Activated CD8-positive, alpha-beta memory T cell treated with anti-CD3 and anti-CD28 coated beads for 1 hour (primary cell): ENCODE results near the gene CRIP1.

Experiments used
- DNase-seq, 2 donors: peaks; one replicate each; pipeline ENCODE4 v3.0.0-alpha.2; 2020; ENCODE audit warnings: low read depth in 1 of 2; ENCODE audit errors: extremely low read depth in 1 of 2

The CRIP1 gene

DNA sequence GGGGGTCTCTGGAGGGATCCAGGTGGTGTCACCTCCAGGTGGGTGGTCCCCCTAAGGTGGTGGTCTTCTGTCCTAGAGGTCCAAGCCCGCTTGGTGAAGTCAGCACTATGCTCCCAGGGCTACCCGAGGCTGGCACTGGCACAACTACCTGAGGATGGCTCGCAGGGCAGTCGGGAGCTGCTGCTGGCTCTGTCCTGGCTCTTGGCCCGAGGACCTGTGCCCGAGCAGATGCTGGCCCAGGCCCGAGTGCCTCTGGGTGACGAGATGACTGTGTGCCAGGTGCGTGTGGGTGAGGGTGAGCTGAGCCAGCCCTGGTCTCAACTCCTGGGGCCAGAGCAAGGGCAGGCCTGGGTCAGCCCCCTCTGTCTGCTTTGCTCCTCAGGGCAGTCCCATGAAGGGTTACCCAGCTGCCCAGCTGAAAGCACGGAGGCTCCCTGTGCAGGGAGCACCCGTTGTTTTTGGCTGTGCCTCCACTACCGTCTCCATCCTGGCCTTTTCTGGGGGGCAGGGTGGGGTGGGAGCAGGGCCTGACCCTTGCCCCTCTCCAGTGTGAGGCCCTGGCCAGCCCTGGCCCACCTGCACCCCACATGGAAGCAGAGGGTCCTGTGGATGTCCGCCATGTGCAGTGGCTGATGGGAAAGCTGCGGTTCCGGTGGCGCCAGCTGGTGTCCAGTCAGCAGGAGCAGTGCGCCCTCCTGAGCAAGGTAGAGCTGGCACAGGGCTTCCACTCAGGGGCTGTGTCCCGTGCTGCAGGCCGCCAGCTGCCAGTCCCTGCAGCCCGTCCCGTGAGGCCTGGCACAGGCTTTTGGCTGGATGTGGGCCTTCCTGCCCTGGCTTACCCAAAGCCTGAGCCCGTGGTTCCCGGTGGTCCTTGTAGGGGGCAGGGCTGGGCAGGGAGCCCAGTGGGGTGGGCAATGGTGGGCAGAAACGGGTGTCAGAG, 5.6 kb downstream of the CRIP1 start:
- no peak for DNase-seq

DNA sequence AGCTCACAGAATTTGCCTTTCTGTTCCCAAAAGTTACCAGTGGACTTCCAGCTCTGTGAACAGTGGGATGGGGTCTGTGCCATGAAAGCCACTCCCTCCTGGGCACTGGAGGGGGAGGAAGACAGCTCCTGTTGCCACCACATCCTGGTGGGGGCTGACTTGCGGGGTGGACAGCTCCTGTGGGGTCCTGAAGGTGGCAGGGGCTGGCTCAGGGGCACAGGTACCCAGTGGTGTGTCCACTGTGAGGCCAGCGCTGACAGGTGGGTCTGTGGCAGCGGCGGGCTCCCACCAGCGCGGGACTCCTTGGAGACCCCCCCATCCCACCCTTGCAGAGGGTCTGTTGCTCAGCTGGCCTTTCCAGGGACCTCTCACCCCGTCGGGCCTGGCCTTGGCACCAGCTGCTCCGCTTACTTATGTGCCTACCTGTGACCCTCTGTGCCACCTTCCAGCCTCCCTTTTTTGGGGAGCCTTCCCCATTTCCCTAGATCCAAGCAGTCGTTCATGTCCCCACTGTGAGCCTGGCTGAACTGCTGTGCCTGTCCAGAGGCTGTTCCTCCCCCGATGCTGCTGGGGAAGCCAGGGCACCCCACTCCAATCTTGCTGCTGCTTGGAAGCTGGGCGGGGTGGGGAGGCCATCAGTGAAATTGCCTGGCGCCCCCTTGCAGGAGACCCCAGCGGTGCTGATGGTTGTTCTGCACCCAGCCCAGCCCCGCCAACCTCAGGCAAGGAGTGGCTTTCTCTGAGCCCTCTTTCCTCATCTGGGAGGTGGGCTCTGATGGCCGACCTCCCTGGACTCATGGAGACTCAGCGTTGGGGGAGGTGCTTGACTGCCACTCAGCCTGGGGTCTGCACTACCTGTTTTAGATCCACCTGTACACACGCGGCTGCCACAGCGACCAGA, 6.5 kb downstream of the CRIP1 start:
- DNase-seq, result no peak

DNA sequence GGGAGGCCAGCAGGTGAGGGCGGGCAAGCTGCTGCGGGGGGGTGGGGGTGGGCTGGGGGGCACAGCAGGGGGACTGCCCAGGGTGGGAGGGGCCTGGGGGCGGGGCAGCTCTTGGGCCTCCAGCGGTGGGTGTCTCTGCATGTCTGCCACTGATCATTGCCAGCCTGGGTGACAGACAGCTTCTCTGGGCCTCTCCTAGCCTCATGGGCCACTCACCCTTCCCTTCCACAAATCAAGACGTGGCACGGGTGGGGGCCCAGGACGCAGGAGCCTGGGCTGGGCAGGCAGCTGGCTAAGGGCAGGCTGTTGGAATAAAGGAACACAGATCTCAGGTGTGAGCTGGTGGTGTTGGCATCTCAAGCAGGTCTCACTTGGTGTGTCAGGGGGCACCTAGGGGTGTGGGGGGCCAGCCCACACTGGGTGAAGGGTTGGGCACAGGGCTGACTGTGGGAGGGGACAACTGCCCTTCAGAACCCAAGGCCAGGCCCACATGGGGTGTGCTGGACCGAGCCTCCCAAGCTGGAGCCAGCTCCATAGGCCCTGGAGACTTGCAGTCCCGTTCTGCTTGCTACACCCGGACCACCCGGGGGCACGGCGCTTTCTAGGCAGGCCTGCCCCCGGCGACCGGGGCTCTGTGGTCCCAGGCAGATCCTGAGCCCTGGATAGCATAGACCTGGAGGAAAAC, 7.4 kb downstream of the CRIP1 start:
- no peak for DNase-seq

DNA sequence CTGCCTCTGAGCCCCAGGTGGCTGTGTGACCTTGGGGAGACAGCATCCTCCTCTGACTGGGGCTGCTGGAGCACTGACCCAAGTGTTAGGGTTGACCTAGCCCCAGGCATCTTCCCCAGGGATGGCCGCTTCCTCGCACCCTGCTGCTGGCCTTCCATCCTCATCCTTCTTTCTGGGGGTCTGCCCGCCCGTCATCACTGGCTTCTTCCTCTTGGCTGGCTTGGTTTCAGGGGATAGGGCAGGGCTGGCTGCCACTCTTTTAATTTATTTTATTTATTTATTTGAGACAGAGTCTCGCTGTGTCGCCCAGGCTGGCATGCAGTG, 7.9 kb downstream of the CRIP1 start:
- DNase-seq, result no peak

DNA sequence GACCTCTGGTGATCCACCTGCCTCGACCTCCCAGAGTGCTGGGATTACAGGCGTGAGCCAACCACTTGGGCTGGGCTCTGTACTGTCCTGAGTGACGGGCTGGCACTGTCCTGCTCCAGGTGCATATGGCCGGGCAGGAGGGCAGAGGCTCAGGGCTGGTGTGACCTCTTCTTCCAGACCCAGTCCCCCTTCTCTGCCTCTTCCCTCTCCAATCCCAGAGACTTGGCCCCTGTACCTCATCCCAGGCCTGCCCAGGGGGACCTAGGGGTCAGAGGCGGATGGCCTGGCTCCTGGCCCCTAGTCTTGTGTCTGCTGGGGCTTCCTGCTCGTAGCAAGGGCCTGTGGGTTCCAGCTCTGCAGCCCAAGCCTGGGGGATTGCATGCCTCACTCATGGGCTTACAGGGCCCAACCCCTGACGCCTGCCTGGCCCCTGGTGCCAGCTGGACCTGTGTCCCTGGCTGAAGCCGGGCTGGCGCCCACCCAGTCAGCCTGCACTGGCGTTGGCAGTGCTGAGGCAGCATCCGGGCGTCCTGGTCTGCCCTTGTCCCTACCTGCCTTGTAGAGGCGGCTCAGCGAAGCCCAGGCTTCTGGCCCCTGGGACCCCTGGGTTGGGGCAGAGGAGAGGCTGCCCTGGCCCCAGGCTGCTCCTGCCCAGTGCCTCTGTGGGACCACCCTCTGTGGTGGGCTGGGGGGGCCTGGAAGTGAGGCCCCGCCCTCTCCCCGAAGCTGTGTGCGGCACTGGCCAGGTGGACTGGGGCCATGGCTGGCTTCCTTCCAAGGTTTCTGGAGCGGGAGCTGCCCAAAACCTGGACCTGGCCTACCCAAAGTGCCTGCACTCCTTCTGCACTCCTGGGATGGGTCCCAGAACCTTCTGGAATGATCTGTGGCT, 8.7 kb downstream of the CRIP1 start:
- DNase-seq, result no peak

DNA sequence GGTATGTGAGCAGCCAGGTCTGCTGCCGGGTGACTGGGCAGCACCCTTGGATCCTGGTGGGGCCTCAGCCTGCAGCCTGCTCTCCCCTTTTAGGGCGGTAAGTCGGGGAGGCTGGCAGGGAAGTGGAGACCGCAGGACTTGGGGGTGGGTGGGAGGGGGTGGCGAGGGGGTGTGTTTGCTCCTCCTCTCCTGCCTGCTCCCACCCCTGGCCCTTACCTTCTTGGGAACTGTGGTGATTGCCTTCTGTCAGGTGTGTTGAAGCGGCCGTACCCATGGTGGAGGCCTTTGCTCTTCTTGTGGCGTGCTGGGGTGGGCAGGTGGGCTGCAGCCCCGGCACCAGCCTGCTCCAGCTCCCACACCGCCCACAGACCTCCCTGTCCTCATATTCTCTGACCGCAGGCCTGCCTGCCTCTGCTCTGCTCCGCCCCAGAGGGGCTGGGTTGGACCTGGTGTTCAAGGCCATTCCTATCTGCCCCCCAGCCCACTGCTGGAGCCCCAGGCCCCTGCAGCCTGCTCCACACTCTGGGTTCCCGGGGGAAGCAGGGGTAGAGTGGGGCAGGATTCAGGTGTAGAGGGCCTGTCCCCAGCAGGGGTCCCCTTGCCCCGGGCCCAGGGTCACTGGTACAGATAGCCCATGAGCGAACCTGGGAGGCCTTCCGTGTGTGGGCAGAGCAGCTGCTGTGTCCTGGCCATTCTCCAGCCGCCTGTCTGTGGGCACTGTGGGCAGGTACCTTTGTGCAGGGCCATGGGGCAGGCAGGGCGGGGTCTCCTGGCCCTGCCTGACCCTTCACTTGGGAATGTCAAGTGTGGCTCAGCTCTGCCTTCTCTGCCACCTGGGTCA, 9.5 kb downstream of the CRIP1 start:
- DNase-seq, result no peak

DNA sequence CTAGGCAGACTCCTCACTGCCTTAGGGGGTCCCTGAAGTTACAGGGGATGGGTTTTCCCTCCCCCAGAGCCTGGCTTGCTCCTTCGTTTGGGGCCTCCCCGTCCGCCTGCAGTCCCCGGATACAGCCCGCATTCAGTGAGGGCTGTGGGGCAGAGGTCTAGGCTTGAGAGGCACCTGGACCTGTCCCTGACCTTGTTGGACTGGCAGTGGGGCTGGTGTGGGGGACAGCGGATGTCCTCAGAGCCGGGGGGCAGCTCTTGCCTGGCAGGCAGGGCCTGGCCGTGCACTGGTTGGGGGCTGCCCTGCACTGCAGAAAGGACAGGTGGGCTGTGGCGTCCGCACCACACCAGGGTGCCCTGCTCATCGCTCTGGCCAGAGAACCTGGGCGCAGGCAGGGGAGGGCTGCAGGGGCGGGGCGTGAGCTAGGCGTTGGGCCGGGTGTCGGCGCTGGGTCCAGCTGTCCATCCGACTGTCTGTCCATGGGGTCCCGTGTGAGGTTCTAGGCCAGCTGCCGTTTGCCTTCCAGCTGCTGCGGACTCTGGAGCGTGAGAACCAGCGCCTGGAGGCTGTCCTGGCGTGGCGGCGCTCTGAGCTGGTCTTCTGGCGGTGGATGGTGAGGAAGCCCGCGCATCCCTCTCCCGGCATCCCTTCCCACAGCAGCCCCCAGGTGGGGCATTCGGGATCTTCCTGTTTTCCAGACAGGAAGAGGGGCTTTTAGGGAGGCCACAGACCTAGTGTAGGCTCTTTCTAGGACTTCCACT, 10.3 kb downstream of the CRIP1 start:
- DNase-seq, result no peak

DNA sequence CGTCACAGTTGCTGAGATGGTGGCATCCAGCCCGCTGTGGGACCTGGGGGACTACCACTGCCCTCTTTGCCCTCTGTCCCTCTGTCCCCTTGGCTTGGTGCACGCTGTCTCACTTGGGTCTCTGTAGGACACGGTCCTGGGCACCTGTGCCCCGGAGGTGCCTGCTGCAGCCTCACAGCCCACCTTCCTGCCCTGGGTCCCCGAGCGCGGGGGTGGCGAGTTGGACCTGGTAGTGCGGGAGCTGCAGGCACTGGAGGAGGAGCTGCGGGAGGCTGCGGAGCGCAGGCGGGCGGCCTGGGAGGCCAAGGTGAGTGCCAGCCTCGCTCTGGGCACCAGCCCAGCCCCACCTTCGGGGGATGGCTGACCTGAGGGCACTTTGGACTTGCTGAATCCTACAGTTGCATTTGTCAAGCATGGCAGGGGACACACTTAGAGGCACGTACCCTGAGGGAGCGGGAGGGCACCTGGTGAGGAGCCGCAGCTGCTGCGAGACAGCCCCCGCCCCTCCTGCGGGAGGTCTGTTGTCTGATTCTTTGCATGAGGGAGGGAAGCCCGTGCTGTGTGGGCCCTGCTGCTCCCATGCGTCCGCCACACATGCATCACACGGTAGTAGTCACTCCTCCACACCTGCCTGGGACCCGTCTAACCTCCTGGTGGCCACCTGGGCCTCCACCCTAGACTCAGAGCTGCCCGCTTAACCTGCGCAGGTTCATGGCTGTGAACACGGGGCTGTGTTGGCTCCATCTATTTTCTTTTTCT, 11.2 kb downstream of the CRIP1 start:
- DNase-seq, result no peak

DNA sequence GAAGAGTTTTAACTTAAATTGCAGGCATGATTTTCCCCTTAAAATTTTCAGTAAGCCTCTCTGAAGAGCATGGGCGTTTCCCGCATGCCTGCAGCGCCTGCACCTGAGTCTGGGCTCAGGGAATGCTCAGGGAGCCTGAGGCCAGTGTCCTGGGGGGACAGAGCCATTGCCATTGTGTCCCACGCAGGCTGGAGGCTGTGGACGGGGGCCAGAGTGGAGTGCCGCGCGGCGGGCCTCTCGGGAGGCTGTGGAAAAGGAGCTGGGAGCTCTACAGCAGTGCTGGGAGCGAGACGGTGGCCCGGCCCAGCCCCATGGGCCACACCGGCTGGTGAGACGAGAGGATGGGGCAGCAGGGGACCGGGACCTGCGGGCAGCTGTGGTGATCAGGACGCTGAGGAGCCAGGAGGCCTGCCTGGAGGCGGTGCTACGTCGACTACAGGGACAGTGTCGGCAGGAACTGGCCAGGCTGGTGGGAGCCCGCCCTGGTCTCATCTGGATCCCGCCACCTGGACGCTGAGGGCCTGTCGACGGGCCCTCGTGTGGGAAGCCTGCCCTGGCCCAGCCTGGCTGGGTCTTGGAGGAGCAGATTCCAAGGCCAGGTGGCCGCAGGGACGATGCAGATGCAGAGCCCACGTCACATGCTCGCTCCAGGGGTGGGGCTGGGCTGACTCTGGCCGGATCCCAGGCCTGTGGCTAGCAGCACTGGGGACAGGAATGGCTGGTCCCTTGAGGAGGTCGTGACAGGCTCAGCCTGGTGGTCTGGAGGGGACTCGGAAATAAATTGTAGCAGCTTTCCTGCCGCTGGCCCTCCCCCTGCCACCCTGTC, 12.0 kb downstream of the CRIP1 start:
- DNase-seq, result no peak

DNA sequence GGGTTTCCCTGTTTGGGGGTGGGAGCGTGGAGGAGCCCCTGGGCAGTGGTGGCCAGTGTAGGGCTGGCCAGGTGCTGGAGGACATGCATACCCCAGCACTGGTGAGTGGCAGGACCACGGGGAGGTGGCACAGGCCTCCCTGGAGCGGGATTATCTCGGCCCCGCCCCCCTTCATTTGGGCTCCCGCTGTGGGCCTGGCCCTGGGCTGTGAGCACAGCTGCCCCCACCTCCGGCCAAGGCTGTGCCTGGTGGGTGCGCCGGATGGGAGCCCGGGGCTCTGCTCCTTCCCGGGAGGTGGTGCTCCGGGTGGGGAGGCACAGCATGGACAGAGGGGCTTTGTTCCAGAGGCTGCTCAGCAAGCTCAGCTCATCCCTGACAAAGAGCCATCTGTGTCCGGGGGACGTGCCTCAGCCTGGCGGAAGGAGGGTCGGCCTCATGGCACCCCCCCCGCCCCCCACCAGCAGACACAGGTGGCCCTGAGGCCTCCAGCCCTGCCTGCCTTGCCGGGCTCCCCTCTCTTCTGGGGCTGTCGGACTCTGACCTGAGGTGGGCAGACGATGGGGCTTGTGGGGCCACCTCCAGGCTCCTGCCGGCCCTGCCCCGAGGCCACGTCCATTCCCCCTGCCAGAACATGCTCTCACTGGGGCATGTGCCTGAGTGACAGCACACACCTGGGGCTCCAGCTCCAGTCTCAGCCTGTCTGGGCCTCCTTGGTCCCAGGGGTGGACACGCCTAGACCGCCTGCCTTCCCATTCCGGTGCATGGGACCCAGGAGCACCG, 12.8 kb downstream of the CRIP1 start:
- DNase-seq, result no peak

DNA sequence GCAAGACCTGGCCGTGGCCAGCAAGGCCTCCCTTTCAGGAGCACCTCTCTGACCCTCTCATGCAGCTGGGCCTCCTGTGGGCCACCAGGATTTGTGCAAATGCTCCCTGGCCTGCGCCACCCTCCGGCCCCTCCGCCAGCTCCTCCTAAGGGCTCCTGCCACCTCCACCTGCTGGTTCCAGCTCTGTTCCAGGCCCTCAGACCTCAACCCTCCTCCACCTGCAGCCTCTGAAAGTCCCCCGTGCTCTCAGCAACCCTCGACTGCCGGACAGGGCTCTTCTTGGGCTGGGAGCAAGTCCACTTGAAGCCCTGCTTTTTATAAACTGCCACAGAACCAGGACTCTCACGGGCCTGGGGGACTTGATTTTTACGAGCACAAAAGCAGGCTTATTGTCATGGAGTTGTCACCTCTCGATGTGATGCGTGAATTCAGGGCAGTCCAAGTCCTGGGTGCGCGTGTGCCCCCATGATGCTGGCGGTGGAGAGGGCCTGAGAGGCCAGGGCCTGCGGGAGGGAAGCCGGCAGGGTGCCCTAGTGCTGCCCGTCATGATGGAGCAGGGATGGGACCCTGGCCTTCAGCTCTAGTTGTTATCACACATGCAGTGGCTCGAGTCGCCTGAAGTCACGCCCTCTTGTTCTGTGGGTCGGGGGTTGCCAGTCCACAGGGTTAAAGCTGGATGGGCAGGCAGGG, 13.5 kb downstream of the CRIP1 start:
- DNase-seq, result no peak

DNA sequence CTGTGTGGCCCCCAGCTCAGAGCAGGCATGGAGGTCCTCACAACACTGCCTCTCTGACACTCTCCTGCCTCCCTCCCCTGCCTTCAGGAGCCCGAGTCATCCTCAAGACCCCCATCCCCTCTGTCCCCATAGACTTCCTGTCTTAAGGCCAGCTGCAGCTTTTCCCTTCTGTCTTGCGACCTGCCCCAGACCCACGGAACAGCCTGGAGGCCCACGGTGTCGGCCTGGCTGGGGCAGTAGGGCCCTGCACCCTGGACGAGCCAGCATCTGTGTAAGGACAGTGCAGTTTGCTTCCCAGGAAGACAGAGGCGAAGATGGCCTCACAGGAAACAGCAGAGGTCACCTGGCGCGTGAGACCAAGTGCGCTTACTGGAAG, 14.0 kb downstream of the CRIP1 start:
- DNase-seq, result no peak

DNA sequence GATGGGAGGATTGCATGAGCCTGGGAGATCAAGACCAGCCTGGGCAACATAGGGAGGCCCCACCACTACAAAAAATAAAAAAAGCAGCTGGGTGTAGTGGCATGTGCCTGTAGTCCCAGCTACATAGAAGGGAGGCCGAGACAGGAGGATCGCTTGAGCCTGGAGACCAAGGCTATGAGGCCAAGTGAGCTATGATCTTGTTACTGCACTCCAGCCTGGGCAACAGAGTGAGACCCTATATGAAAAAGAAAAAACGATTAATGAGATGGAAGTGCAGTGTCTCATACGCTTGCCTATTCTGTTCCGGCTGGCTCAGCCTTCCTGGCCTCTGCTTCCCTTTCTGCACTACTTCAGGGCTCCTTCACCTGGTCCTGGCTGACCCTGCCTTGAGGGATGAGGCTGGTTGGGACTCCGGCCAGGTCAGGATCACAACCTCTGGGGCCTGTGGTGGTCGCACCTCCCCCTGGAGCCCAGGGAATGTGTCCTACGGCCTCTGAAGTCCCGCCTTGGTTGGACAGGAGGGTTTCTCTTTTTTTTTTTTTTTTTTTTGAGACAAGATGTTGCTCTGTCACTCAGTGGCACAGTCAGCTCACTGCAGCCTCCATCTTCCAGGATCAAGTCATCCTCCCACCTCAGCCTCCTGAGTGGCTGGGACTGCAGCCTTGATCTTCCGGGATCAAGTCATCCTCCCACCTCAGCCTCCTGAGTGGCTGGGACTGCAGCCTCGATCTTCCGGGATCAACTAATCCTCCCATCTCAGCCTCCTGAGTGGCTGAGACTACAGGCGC, 15.0 kb downstream of the CRIP1 start:
- DNase-seq, result no peak

DNA sequence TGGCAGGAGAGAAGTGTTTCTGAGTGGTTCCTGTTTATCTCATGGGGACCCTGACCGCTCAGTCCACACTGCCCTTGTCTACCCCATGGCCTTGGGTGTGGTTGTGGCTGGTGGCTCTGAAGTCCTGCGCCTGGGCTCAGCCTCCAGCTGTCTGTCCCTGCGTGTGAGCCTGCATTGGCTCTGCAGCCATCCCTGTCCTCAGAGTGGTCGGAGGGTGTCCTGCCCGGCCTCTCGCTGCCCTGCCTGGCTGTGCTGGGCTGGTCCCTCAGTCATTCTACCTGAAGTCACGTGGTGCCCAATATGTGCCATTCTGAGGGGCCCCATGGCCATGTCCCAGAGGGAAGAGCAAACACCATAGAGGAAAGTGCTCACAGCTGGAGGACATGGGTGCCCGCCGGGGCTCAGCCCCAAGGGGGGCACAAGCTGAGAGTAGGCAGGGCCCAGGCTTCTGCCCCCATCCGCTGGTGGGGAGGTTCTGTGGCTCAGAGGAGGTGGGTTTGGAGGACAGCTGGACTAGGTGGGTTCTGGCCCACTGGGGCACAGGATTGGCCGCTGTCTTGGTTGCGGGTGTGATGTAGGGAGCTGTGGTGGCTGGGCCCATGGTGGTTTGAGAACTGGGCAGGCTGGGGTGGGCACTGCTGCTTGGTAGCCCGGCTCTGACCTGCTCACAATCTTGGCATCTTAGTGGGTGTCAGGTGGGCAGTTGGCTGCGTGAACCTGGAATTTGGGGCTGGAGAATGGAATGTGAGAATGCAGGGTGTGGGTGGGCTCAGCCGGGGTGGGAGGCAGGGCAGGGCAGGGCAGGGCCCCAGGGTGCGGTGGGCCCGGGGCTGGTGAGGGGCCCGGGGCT, 16.0 kb downstream of the CRIP1 start:
- no peak for DNase-seq
